HG03159 (cell line): ENCODE data around the gene LGALS1.
"Not testable (repeated sequence)": the region's sequence is repeated elsewhere in the genome, so short reads cannot be mapped to it uniquely, and the experiment has no call there.

Source experiments
- ATAC-seq: cut with Tn5 transposase; IDR thresholded peaks from one replicate; pipeline ENCODE4 v1.9.1; 2021; ENCODE audit warnings: mild to moderate bottlenecking, moderate library complexity; ENCODE audit not compliant: unreplicated experiment

LGALS1 gene

GRCh38 chr22:37716708-37717107, 41.3 kb downstream of the LGALS1 start:
- ATAC-seq, result no peak

- not testable (repeated sequence) for ATAC-seq
Observed at GRCh38 chr22:37717235-37717634, 41.8 kb downstream of the LGALS1 start.

- ATAC-seq, result not testable (repeated sequence)
Observed at GRCh38 chr22:37717746-37718305, 42.4 kb downstream of the LGALS1 start.

GRCh38 chr22:37725551-37726240, 50.3 kb downstream of the LGALS1 start:
- no peak for ATAC-seq

- ATAC-seq, result no peak
Observed at GRCh38 chr22:37726241-37726887, 50.9 kb downstream of the LGALS1 start.

- no peak for ATAC-seq
Observed at GRCh38 chr22:37728620-37729019, 53.2 kb downstream of the LGALS1 start.
